Measurements from ENCODE around the gene INO80E.
"Not testable (repeated sequence)": the region's sequence is repeated elsewhere in the genome, so short reads cannot be mapped to it uniquely, and the experiment has no call there.

GRCh38 chr16:30017937-30018336, 21.9 kb downstream of the INO80E start:
- TF ChIP-seq MAX (IDR thresholded peaks at IDR 0.05); MAZ (IDR thresholded peaks at IDR 0.05; ENCODE audit: borderline replicate concordance, low read depth, low read length); SMC3 (IDR thresholded peaks at IDR 0.05); HMGXB4 (CRISPR knock-in tag; IDR thresholded peaks at IDR 0.05; ENCODE audit: borderline replicate concordance); TP53 (CRISPR knock-in tag; IDR thresholded peaks at IDR 0.05): not testable (repeated sequence)

All from A549 (cell line).